Measurements from ENCODE around the gene LDLRAD2. TPM values are rescaled to one million over a fixed set of nuclear protein-coding genes. Genes with fewer than 3 reads are reported as not detected.

LDLRAD2 gene
- total and polyA plus RNA-seq, 10 of the 15 experiments (the other 5 are each of a cell fraction or from before 2014, with no cell fraction given), result 0.04 to 0.23 (median 0.11) TPM; not detected in 7

DNA sequence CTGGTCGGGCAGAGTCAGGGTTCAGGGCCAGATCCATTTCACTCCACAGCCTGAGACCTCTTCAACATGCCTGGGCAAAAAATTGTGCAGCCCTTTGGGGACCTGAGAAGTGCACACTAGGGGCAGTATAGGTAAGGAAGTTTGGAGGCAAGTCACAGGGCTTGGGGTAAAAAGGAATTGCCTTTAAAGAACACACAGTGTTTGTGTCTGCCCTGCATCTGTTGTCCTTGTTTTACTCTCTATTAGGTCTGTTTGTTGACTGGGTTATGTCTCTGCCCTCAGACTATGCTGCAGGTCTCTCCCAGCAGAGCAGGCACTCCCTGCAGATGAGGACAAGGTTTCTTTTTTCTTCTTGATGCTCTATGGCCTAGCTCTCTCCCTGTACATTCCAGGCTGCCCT, 22.0 kb downstream of the LDLRAD2 start:
- no TSS peak for BruUV-seq (replicated peaks)
- H2AFZ ChIP-seq (ENCODE audit: control insufficient read depth, low read depth, low read length), result no peak overlapping the region
- no peaks in the 10 kb centered on the region for H3K79me2 ChIP-seq (ENCODE audit: control insufficient read depth, insufficient read depth, low read length)
- DNase-seq (ENCODE audit: low read depth, low spot score) (no peak), ATAC-seq (no peak), FAIRE-seq (no peak)
- CTCF ChIA-PET, result no interaction called here
- no peaks in the 10 kb centered on the region for H3K36me3 ChIP-seq (ENCODE audit: control insufficient read depth in 2 of 2, insufficient read depth in 2 of 2, low read length in 1 of 2)
- SMC1A ChIA-PET (ENCODE audit: uncharacterized antibody, unreplicated experiment), result no interaction called here
- H3K9me3 ChIP-seq (replicated peaks; ENCODE audit: control insufficient read depth, insufficient read depth, low read length), result peaks cover 7% of the 10 kb centered on the region; the same call in 1 of the 3 replicates
- no peaks in the 10 kb centered on the region for H4K20me1 ChIP-seq (ENCODE audit: control insufficient read depth, insufficient read depth)
- POLR2A ChIA-PET, result no interaction called here
- 90% methylated on average over 1 of the region's 1 CpG for WGBS (ENCODE audit: insufficient coverage, insufficient replicate concordance, low lambda C conversion rate, missing lambda C conversion rate)
- no peak overlapping the region for H3K9ac ChIP-seq (ENCODE audit: control insufficient read depth, insufficient read depth, low read length)
- RAD21 ChIA-PET (ENCODE audit: unreplicated experiment), result no interaction called here
- H3K4me3 ChIP-seq, result no peak overlapping the region
- no peaks in the 10 kb centered on the region for H3K4me1 ChIP-seq (ENCODE audit: control insufficient read depth, insufficient read depth, low read length)
- no peak overlapping the region for H3K4me2 ChIP-seq (ENCODE audit: control insufficient read depth, insufficient read depth)
- in situ Hi-C loops (cut with MboI), result no loop called here
- TF ChIP-seq ZSCAN29 (IDR thresholded peaks at IDR 0.05) (no peak), STAT1 (conservative IDR thresholded peaks at IDR 0.05) (no peak), FOS (IDR thresholded peaks at IDR 0.05; ENCODE audit: borderline replicate concordance, extremely low read depth, insufficient read length) (no peak), MTA3 (IDR thresholded peaks at IDR 0.05; ENCODE audit: borderline replicate concordance, low read length) (no peak), SREBF2 (IDR thresholded peaks at IDR 0.05; ENCODE audit: low read length) (no peak), POLR2A (IDR thresholded peaks at IDR 0.05; ENCODE audit: low read depth, low read length) (no peak), RBBP5 (conservative IDR thresholded peaks at IDR 0.05) (no peak), MTA2 (IDR thresholded peaks at IDR 0.05; ENCODE audit: low read depth) (no peak), ZNF622 (IDR thresholded peaks at IDR 0.05) (no peak)
- H3K27me3 ChIP-seq (replicated peaks in 1 of 2; ENCODE audit: control insufficient read depth in 2 of 2, insufficient read depth in 2 of 2, low read length in 1 of 2), result no peaks in the 10 kb centered on the region
- intact Hi-C loops (cut with micrococcal nuclease; ENCODE audit: unreplicated experiment), result no loop called here
- no peak overlapping the region for H3K27ac ChIP-seq (ENCODE audit: control insufficient read depth, insufficient read depth)

DNA sequence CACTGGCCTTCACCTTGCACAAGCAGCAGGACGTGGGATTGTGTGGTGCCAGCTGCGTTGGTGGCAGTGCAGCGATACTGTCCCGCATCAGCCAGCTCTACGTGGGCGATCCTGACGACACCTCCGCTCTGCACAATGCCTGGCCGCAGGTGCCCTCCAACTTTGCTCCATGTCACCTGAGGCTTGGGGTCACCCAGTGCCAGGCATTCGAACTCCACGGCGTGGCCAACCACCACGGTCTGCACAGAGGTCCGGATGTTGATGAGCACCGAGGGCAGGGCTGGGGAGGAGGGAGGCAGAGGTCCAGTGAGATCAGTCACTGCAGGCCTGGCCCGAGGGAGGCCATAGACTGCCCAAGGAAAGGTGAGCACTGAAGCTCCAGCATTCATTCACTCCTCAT, 22.6 kb downstream of the LDLRAD2 start:
- Histone ChIP-seq H3K9ac (ENCODE audit: control insufficient read depth, insufficient read depth, low read length) (no peak overlapping the region), H3K4me3 (no peak overlapping the region), H4K20me1 (ENCODE audit: control insufficient read depth, insufficient read depth) (no peaks in the 10 kb centered on the region), H3K4me2 (ENCODE audit: control insufficient read depth, insufficient read depth) (no peak overlapping the region), H3K27ac (ENCODE audit: control insufficient read depth, insufficient read depth) (no peak overlapping the region), H3K27me3 (replicated peaks in 1 of 2; ENCODE audit: control insufficient read depth in 2 of 2, insufficient read depth in 2 of 2, low read length in 1 of 2) (no peaks in the 10 kb centered on the region), H3K9me3 (replicated peaks; ENCODE audit: control insufficient read depth, insufficient read depth, low read length) (peaks cover 7% of the 10 kb centered on the region; the same call in 1 of the 3 replicates), H3K36me3 (ENCODE audit: control insufficient read depth in 2 of 2, insufficient read depth in 2 of 2, low read length in 1 of 2) (no peaks in the 10 kb centered on the region), H3K4me1 (ENCODE audit: control insufficient read depth, insufficient read depth, low read length) (no peaks in the 10 kb centered on the region), H3K79me2 (ENCODE audit: control insufficient read depth, insufficient read depth, low read length) (no peaks in the 10 kb centered on the region), H2AFZ (ENCODE audit: control insufficient read depth, low read depth, low read length) (no peak overlapping the region)
- SMC1A ChIA-PET (ENCODE audit: uncharacterized antibody, unreplicated experiment), result no interaction called here
- no TSS peak for BruUV-seq (replicated peaks)
- CTCF ChIA-PET, result interaction anchor here (0.8 kb wide), 1 partner anchor 25 kb away, joined by 3 read pairs; no protein-coding TSS in a partner anchor
- RAD21 ChIA-PET (ENCODE audit: unreplicated experiment), result no interaction called here
- in situ Hi-C loops (cut with MboI), result no loop called here
- no peak for FAIRE-seq
- POLR2A ChIA-PET, result no interaction called here
- 73% methylated on average over 16 of the region's 16 CpGs for WGBS (ENCODE audit: insufficient coverage, insufficient replicate concordance, low lambda C conversion rate, missing lambda C conversion rate)
- no peak for ATAC-seq
- intact Hi-C loops (cut with micrococcal nuclease; ENCODE audit: unreplicated experiment), result no loop called here
- DNase-seq (ENCODE audit: low read depth, low spot score), result no peak
- TF ChIP-seq, protein P1, sequence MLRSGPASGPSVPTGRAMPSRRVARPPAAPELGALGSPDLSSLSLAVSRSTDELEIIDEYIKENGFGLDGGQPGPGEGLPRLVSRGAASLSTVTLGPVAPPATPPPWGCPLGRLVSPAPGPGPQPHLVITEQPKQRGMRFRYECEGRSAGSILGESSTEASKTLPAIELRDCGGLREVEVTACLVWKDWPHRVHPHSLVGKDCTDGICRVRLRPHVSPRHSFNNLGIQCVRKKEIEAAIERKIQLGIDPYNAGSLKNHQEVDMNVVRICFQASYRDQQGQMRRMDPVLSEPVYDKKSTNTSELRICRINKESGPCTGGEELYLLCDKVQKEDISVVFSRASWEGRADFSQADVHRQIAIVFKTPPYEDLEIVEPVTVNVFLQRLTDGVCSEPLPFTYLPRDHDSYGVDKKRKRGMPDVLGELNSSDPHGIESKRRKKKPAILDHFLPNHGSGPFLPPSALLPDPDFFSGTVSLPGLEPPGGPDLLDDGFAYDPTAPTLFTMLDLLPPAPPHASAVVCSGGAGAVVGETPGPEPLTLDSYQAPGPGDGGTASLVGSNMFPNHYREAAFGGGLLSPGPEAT (IDR thresholded peaks at IDR 0.05; ENCODE audit: low read depth), result no peak
- TF ChIP-seq NR2C1 (IDR thresholded peaks at IDR 0.05), result no peak
- TF ChIP-seq ZNF622 (IDR thresholded peaks at IDR 0.05), result no peak
- TF ChIP-seq, protein P2, sequence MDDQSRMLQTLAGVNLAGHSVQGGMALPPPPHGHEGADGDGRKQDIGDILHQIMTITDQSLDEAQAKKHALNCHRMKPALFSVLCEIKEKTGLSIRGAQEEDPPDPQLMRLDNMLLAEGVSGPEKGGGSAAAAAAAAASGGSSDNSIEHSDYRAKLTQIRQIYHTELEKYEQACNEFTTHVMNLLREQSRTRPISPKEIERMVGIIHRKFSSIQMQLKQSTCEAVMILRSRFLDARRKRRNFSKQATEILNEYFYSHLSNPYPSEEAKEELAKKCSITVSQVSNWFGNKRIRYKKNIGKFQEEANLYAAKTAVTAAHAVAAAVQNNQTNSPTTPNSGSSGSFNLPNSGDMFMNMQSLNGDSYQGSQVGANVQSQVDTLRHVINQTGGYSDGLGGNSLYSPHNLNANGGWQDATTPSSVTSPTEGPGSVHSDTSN (IDR thresholded peaks at IDR 0.05; ENCODE audit: insufficient replicate concordance, low read depth, low read length), result no peak
- no peak for TF ChIP-seq HDAC6 (IDR thresholded peaks at IDR 0.05; ENCODE audit: unreplicated experiment)
- no peak for TF ChIP-seq TBL1XR1 (IDR thresholded peaks at IDR 0.05; ENCODE audit: low read depth, low read length)

Data from GM12878 (cell line).